Ecto neural progenitor cell (in vitro differentiated cells): Measurements from ENCODE around the gene PARVB.

Experiments used
- DNase-seq: peaks from one replicate; pipeline ENCODE4 v3.0.0-alpha.2; 2018; ENCODE audit warnings: low spot score

The PARVB gene

GRCh38 chr22:44024288-44024921 lies at the start of gene PARVB:
TSS of gene PARVB (plus strand) at chr22:44024302. CDS start at chr22:44024340, 38 bp downstream.
- DNase-seq = peak; percentile 54

GRCh38 chr22:43975041-43975440 lies 49.1 kb upstream of the PARVB start:
- no peak for DNase-seq

GRCh38 chr22:43976861-43977795 lies 47.0 kb upstream of the PARVB start:
- DNase-seq = no peak

- DNase-seq = no peak
These were observed 45.5 kb upstream of the PARVB start for GRCh38 chr22:43978558-43978957.

GRCh38 chr22:43980579-43980978 lies 43.5 kb upstream of the PARVB start:
- DNase-seq = no peak

- no peak for DNase-seq
These were observed 43.1 kb upstream of the PARVB start for GRCh38 chr22:43980996-43981395.

- no peak for DNase-seq
These were observed 40.3 kb upstream of the PARVB start for GRCh38 chr22:43983808-43984207.

GRCh38 chr22:43985532-43985931 lies 38.6 kb upstream of the PARVB start:
- DNase-seq = no peak

GRCh38 chr22:43988116-43988820 lies 35.8 kb upstream of the PARVB start:
- DNase-seq = no peak

- no peak for DNase-seq
These were observed 35.1 kb upstream of the PARVB start for GRCh38 chr22:43988960-43989359.

GRCh38 chr22:43990044-43990443 lies 34.1 kb upstream of the PARVB start:
- no peak for DNase-seq

GRCh38 chr22:43991316-43992020 lies 32.6 kb upstream of the PARVB start:
- no peak for DNase-seq

- DNase-seq = no peak
These were observed 31.7 kb upstream of the PARVB start for GRCh38 chr22:43992331-43992821.

GRCh38 chr22:43993072-43993760 lies 30.9 kb upstream of the PARVB start:
- DNase-seq = peak; percentile 81

GRCh38 chr22:43994006-43994405 lies 30.1 kb upstream of the PARVB start:
- DNase-seq = no peak

GRCh38 chr22:43994416-43994815 lies 29.7 kb upstream of the PARVB start:
- no peak for DNase-seq

- DNase-seq = no peak
These were observed 28.9 kb upstream of the PARVB start for GRCh38 chr22:43995057-43995685.

- no peak for DNase-seq
These were observed 28.3 kb upstream of the PARVB start for GRCh38 chr22:43995798-43996169.

GRCh38 chr22:43996170-43996980 lies 27.7 kb upstream of the PARVB start:
- no peak for DNase-seq

GRCh38 chr22:43996981-43997265 lies 27.2 kb upstream of the PARVB start:
- no peak for DNase-seq
